CD14-positive monocyte (primary cell): ENCODE data around the gene TP53I3. TPM values are rescaled to one million over a fixed set of nuclear protein-coding genes. Genes with fewer than 3 reads are reported as not detected.
A peak's percentile ranks its signal among the peaks of the same experiment; 100 is the strongest.

Source experiments
- DNase-seq, 3 donors: peaks; one replicate each; pipeline ENCODE4 v3.0.0-alpha.2; 2011 to 2022
- H2AFZ ChIP-seq: 2 replicates; pipeline ENCODE4 v1.6.0; 2012; ENCODE audit warnings: mild to moderate bottlenecking, low read depth, low read length, inconsistent platforms; ENCODE audit not compliant: insufficient read depth, poor library complexity, severe bottlenecking
- H3K27ac ChIP-seq, 2 donors: 1 replicate in 1 of 2; 2 replicates in 1 of 2; pipeline ENCODE4 v1.5.1; 2012 to 2013; ENCODE audit warnings: low read length in 2 of 2, control low read depth in 1 of 2, inconsistent platforms in 1 of 2, low read depth in 1 of 2, mild to moderate bottlenecking in 1 of 2
- H3K27me3 ChIP-seq, 2 donors: one replicate each; pipeline versions ENCODE4 v1.6.0 to v1.6.1; 2011 to 2013; ENCODE audit warnings: low read length in 2 of 2; ENCODE audit not compliant: control insufficient read depth in 2 of 2, insufficient read depth in 2 of 2
- H3K36me3 ChIP-seq, 2 donors: replicated peaks in 1 of 2; 1 replicate in 1 of 2; 2 replicates in 1 of 2; pipeline versions ENCODE4 v1.5.1 to v1.6.1; 2012 to 2013; ENCODE audit warnings: low read length in 2 of 2, control low read depth in 1 of 2, inconsistent platforms in 1 of 2, mild to moderate bottlenecking in 1 of 2; ENCODE audit not compliant: insufficient read depth in 2 of 2, control insufficient read depth in 1 of 2
- H3K4me1 ChIP-seq, 2 donors: 1 replicate in 1 of 2; 2 replicates in 1 of 2; pipeline versions ENCODE4 v1.5.1 to v1.6.1; 2012 to 2013; ENCODE audit warnings: low read length in 2 of 2, control low read depth in 1 of 2, inconsistent platforms in 1 of 2, mild to moderate bottlenecking in 1 of 2, moderate library complexity in 1 of 2; ENCODE audit not compliant: insufficient read depth in 2 of 2, control insufficient read depth in 1 of 2
- H3K4me2 ChIP-seq: replicated peaks from 2 replicates; pipeline ENCODE3; 2012; ENCODE audit warnings: low read length, moderate library complexity, mild to moderate bottlenecking; ENCODE audit not compliant: poor library complexity, severe bottlenecking; ENCODE audit errors: extremely low read depth
- H3K4me3 ChIP-seq, 3 experiments: fragments of 200-600 bp in 1 of 3; sonication (generic) in 1 of 3; replicated peaks in 1 of 3; 1 replicate in 2 of 3; 2 replicates in 1 of 3; pipeline ENCODE4 v1.5.1; 2011 to 2013; ENCODE audit warnings: low read length in 3 of 3, mild to moderate bottlenecking in 3 of 3, control low read depth in 2 of 3, low read depth in 2 of 3, inconsistent platforms in 1 of 3, moderate library complexity in 1 of 3
- H3K79me2 ChIP-seq: 2 replicates; pipeline ENCODE4 v1.6.0; 2012; ENCODE audit warnings: mild to moderate bottlenecking, control low read depth, inconsistent platforms, low read length, moderate library complexity; ENCODE audit not compliant: insufficient read depth
- H3K9ac ChIP-seq: 2 replicates; pipeline ENCODE4 v1.6.0; 2017; ENCODE audit warnings: low read length, mild to moderate bottlenecking; ENCODE audit not compliant: insufficient read depth, poor library complexity, severe bottlenecking
- H3K9me3 ChIP-seq, 2 donors: replicated peaks in 1 of 2; 1 replicate in 1 of 2; 2 replicates in 1 of 2; pipeline versions ENCODE4 v1.5.1 to v1.6.1; 2012 to 2013; ENCODE audit warnings: low read length in 2 of 2, control low read depth in 1 of 2; ENCODE audit not compliant: control insufficient read depth in 1 of 2, insufficient read depth in 1 of 2
- H4K20me1 ChIP-seq: 2 replicates; pipeline ENCODE4 v1.6.0; 2012; ENCODE audit warnings: mild to moderate bottlenecking, low read length, control low read depth, moderate library complexity; ENCODE audit not compliant: insufficient read depth
- H3K27ac Mint-ChIP-seq, 7 donors: one replicate each; pipeline ENCODE4 v1.8.0; 2020; ENCODE audit warnings: mild to moderate bottlenecking in 7 of 7, mixed read lengths in 7 of 7, moderate library complexity in 6 of 7, inconsistent platforms in 2 of 7
- H3K27me3 Mint-ChIP-seq, 3 donors: one replicate each; pipeline ENCODE4 v1.8.0; 2021 to 2022; ENCODE audit warnings: low read depth in 3 of 3, mild to moderate bottlenecking in 3 of 3, mixed read lengths in 3 of 3, moderate library complexity in 3 of 3, inconsistent platforms in 1 of 3
- H3K36me3 Mint-ChIP-seq, 2 donors: one replicate each; pipeline ENCODE4 v1.8.0; 2020; ENCODE audit warnings: mixed read lengths in 2 of 2, inconsistent platforms in 1 of 2, mild to moderate bottlenecking in 1 of 2
- H3K4me1 Mint-ChIP-seq: one replicate; pipeline ENCODE4 v1.8.0; 2020; ENCODE audit warnings: mild to moderate bottlenecking, mixed read lengths
- H3K4me3 Mint-ChIP-seq, 2 donors: one replicate each; pipeline ENCODE4 v1.8.0; 2020; ENCODE audit warnings: mild to moderate bottlenecking in 2 of 2, mixed read lengths in 2 of 2, moderate library complexity in 1 of 2
- H3K9me3 Mint-ChIP-seq, 7 donors: one replicate each; pipeline ENCODE4 v1.8.0; 2020 to 2022; ENCODE audit warnings: mixed read lengths in 7 of 7, mild to moderate bottlenecking in 6 of 7, moderate library complexity in 6 of 7, inconsistent platforms in 2 of 7
- CTCF ChIP-seq: fragments of 200-600 bp; IDR thresholded peaks from one replicate; pipeline ENCODE4 v1.8.0; 2022; ENCODE audit warnings: antibody characterized with exemption, mild to moderate bottlenecking
- WGBS: methylation state at CpG from one replicate; pipeline ENCODE4 v1.1.5; 2013; ENCODE audit warnings: missing lambda C conversion rate; ENCODE audit not compliant: insufficient coverage; 5-methylcytosine and 5-hydroxymethylcytosine counted together
- intact Hi-C, 2 donors: fragments of 100-400 bp; cut with micrococcal nuclease; formaldehyde crosslinking; loops; one replicate each; pipeline versions ENCODE4 v1.15.0 to v1.15.1; 2023
- polyA plus RNA-seq, 3 donors: library from polyadenylated mRNA; depleted of rRNA in 1 of 3; unstranded in 2 of 3; stranded (reverse) in 1 of 3; fragments of 300-500 nt in 2 of 3; fragments of >200 nt in 1 of 3; fragmentation: Illumina TruSeq in 2 of 3; gene quantifications; 1 replicate in 2 of 3; 2 replicates in 1 of 3; pipeline ENCODE4 v1.2.3, GENCODE V29; 2012 to 2021

The TP53I3 gene
- polyA plus RNA-seq, 3 donors, result 24.5 to 41.7 (median 34.9) TPM

DNA sequence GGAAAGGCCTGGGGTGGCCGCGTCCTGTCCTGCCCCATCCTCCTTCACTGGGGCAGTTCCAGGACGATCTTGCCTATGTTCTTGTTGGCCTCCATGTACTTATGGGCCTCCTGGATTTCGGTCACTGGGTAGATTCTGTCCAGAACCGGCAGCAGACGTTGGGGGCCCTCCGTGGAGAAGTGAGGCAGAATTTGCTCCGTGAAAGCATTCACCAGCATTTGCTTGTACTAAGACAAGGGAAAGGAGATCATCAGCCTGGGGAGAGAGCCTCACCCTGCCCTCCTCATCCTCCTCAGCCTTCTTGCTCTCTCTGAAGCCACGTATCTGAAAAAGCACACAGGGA is 7.1 kb downstream of the TP53I3 start:
- peaks cover 13 to 40% of the 10 kb centered on the region in 2 donors for H3K36me3 ChIP-seq
- Mint-ChIP-seq H3K36me3 (peaks cover 20 to 31% of the 10 kb centered on the region in 2 donors), H3K4me1 (peaks cover 40% of the 10 kb centered on the region), H3K27me3 (no peaks in the 10 kb centered on the region), H3K27ac (peak overlapping the region; percentile 94 to 99 (median 98)), H3K4me3 (peak overlapping the region; percentile 95 to 100), H3K9me3 (peaks cover 0 to 3% (median 0%) of the 10 kb centered on the region in 7 donors)
- no peaks in the 10 kb centered on the region for H4K20me1 ChIP-seq
- peaks cover 76% of the 10 kb centered on the region for H3K79me2 ChIP-seq
- peaks cover 38 to 53% of the 10 kb centered on the region in 2 donors for H3K4me1 ChIP-seq
- peak overlapping the region; percentile 56 to 94 (median 86) for H3K4me3 ChIP-seq
- H2AFZ ChIP-seq, result peak overlapping the region; percentile 91
- no peaks in the 10 kb centered on the region for H3K9me3 ChIP-seq
- intact Hi-C loops, result no loop called here
- H3K9ac ChIP-seq, result peak overlapping the region; percentile 84
- WGBS, result 5% methylated on average over 3 of the region's 9 CpGs
- peak overlapping the region; percentile 95 for H3K4me2 ChIP-seq
- TF ChIP-seq CTCF, result no peak
- peak overlapping the region; percentile 67 to 89 for H3K27ac ChIP-seq
- no peak for DNase-seq
- no peaks in the 10 kb centered on the region for H3K27me3 ChIP-seq

GRCh38 chr2:24076849-24077534 is 7.6 kb downstream of the TP53I3 start:
- H2AFZ ChIP-seq, result peak overlapping the region; percentile 91
- H3K4me1 ChIP-seq, result peaks cover 32 to 48% of the 10 kb centered on the region in 2 donors
- Mint-ChIP-seq H3K27me3 (no peaks in the 10 kb centered on the region), H3K9me3 (peaks cover 0 to 3% (median 0%) of the 10 kb centered on the region in 7 donors), H3K4me3 (peak overlapping the region; percentile 95 to 100), H3K27ac (peak overlapping the region; percentile 94 to 99 (median 98)), H3K36me3 (peaks cover 20 to 31% of the 10 kb centered on the region in 2 donors), H3K4me1 (peaks cover 35% of the 10 kb centered on the region)
- peak overlapping the region; percentile 67 to 89 for H3K27ac ChIP-seq
- peaks cover 3% of the 10 kb centered on the region for H4K20me1 ChIP-seq
- H3K36me3 ChIP-seq, result peaks cover 16 to 41% of the 10 kb centered on the region in 2 donors
- H3K4me2 ChIP-seq, result peak overlapping the region; percentile 95
- intact Hi-C loops, result no loop called here
- DNase-seq, result peak; percentile 27 to 43 (median 38)
- H3K9ac ChIP-seq, result peak overlapping the region; percentile 84
- under 1% methylated on average over 38 of the region's 41 CpGs for WGBS
- no peaks in the 10 kb centered on the region for H3K9me3 ChIP-seq
- peak overlapping the region; percentile 56 to 94 (median 86) for H3K4me3 ChIP-seq
- peaks cover 75% of the 10 kb centered on the region for H3K79me2 ChIP-seq
- TF ChIP-seq CTCF, result no peak
- no peaks in the 10 kb centered on the region for H3K27me3 ChIP-seq
